Endothelial cell of umbilical vein (primary cell): ENCODE results near the gene AK9. TPM values are rescaled to one million over a fixed set of nuclear protein-coding genes. Genes with fewer than 3 reads are reported as not detected.

Experiments used
- BruUV-seq: library from RNA; stranded (reverse); fragments of 400-500 nt; replicated peaks from 2 replicates; lab custom pipeline; 2021; lab: Mats Ljungman, UMichigan
- CTCF ChIA-PET: fragments of 300-600, 350-600 bp; sonication (Branson Sonifier 250); formaldehyde crosslinking; loops from one replicate; lab custom pipeline; 2021; ENCODE audit warnings: antibody characterized with exemption, inconsistent platforms; lab: Charles Lee
- POLR2A ChIA-PET: fragments of 300-600, 350-600 bp; sonication (Branson Sonifier 250); formaldehyde crosslinking; loops from one replicate; lab custom pipeline; 2021; ENCODE audit warnings: antibody characterized with exemption, inconsistent platforms; lab: Charles Lee
- DNase-seq: peaks from one replicate; pipeline ENCODE4 v3.0.0-alpha.2; 2011; ENCODE audit warnings: low read depth, low spot score
- FAIRE-seq: peaks from 2 replicates; lab custom pipeline; 2011; peaks lifted over from hg19 to GRCh38; lab: Jason Lieb, UNC
- H2AFZ ChIP-seq: 2 replicates; pipeline ENCODE4 v1.6.0; 2012; ENCODE audit warnings: low read depth, low read length, control low read depth, inconsistent platforms
- H3K27ac ChIP-seq: 2 replicates; pipeline ENCODE4 v1.5.1; 2011; ENCODE audit warnings: low read depth, mild to moderate bottlenecking, control low read depth, low read length, moderate library complexity; ENCODE audit not compliant: insufficient read depth
- H3K27me3 ChIP-seq, 2 experiments: 2 replicates each; pipeline versions ENCODE4 v1.6.0 to v1.6.1; 2011; ENCODE audit warnings: low read length in 2 of 2, mixed read lengths in 1 of 2; ENCODE audit not compliant: control insufficient read depth in 2 of 2, insufficient read depth in 2 of 2
- H3K36me3 ChIP-seq, 2 experiments: 2 replicates in 1 of 2; 3 replicates in 1 of 2; pipeline ENCODE4 v1.5.1; 2011; ENCODE audit warnings: low read length in 2 of 2, mild to moderate bottlenecking in 1 of 2, moderate library complexity in 1 of 2; ENCODE audit not compliant: control insufficient read depth in 2 of 2, insufficient read depth in 2 of 2; ENCODE audit errors: extremely low read depth in 1 of 2
- H3K4me1 ChIP-seq: 3 replicates; pipeline ENCODE4 v1.5.1; 2011; ENCODE audit warnings: mild to moderate bottlenecking, low read length; ENCODE audit not compliant: control insufficient read depth, insufficient read depth; ENCODE audit errors: extremely low read depth
- H3K4me2 ChIP-seq: 2 replicates; pipeline ENCODE4 v1.6.1; 2011; ENCODE audit warnings: low read length, control low read depth, mixed read lengths; ENCODE audit not compliant: insufficient read depth
- H3K4me3 ChIP-seq, 3 experiments: fragments of 200-600 bp in 1 of 3; sonication (generic), shearing (Covaris generic) in 1 of 3; replicated peaks in 1 of 3; 2 replicates each; pipeline ENCODE4 v1.5.1; 2011 to 2016; ENCODE audit warnings: control low read depth in 3 of 3, low read length in 3 of 3, mild to moderate bottlenecking in 2 of 3, inconsistent platforms in 1 of 3, low read depth in 1 of 3, moderate library complexity in 1 of 3; ENCODE audit not compliant: insufficient read depth in 1 of 3
- H3K79me2 ChIP-seq: 2 replicates; pipeline ENCODE4 v1.6.0; 2012; ENCODE audit warnings: low read length, inconsistent platforms; ENCODE audit not compliant: control insufficient read depth, insufficient read depth
- H3K9ac ChIP-seq: replicated peaks from 2 replicates; pipeline ENCODE3; 2011; ENCODE audit warnings: low read length, control low read depth; ENCODE audit not compliant: insufficient read depth; ENCODE audit errors: extremely low read depth
- H3K9me1 ChIP-seq: replicated peaks from 3 replicates; pipeline ENCODE4 v1.6.0; 2011; ENCODE audit warnings: mild to moderate bottlenecking, low read length; ENCODE audit not compliant: control insufficient read depth, insufficient read depth; ENCODE audit errors: extremely low read depth
- H3K9me3 ChIP-seq: replicated peaks from 2 replicates; pipeline ENCODE4 v1.5.1; 2012; ENCODE audit warnings: low read length, inconsistent platforms; ENCODE audit not compliant: control insufficient read depth, insufficient read depth
- H4K20me1 ChIP-seq: replicated peaks from 2 replicates; pipeline ENCODE3; 2011; ENCODE audit warnings: mild to moderate bottlenecking, low read length; ENCODE audit not compliant: control insufficient read depth, insufficient read depth; ENCODE audit errors: extremely low read depth
- CTCF ChIP-seq, 2 donors: IDR thresholded peaks; 1 replicate in 1 of 2; 2 replicates in 1 of 2; pipeline ENCODE4 v1.5.1; 2011; ENCODE audit warnings: low read length in 2 of 2, mild to moderate bottlenecking in 2 of 2, moderate library complexity in 2 of 2, control low read depth in 1 of 2, inconsistent platforms in 1 of 2, low read depth in 1 of 2; ENCODE audit not compliant: insufficient read depth in 1 of 2; ENCODE audit errors: extremely low read depth in 1 of 2
- EZH2 ChIP-seq: IDR thresholded peaks from 2 replicates; pipeline ENCODE4 v1.6.1; 2012; ENCODE audit warnings: borderline replicate concordance, low read depth, mild to moderate bottlenecking, moderate library complexity, low read length, inconsistent platforms; ENCODE audit not compliant: severe bottlenecking
- FOS ChIP-seq: IDR thresholded peaks from 2 replicates; pipeline ENCODE4 v1.6.1; 2011; ENCODE audit warnings: mild to moderate bottlenecking, low read length, moderate library complexity, borderline replicate concordance; ENCODE audit not compliant: insufficient read depth
- JUN ChIP-seq: IDR thresholded peaks from 2 replicates; pipeline ENCODE4 v1.6.1; 2011; ENCODE audit warnings: borderline replicate concordance, low read depth; ENCODE audit not compliant: insufficient read length, insufficient read depth
- MAX ChIP-seq: IDR thresholded peaks from 2 replicates; pipeline ENCODE4 v1.6.1; 2011; ENCODE audit not compliant: insufficient read depth, insufficient read length
- POLR2A ChIP-seq: IDR thresholded peaks from 2 replicates; pipeline ENCODE4 v1.6.1; 2012; ENCODE audit warnings: low read depth, mild to moderate bottlenecking, control low read depth, low read length
- POLR2AphosphoS5 ChIP-seq: IDR thresholded peaks from 2 replicates; pipeline ENCODE4 v1.6.1; 2012; ENCODE audit warnings: low read depth, mild to moderate bottlenecking, control low read depth, low read length, moderate library complexity; ENCODE audit not compliant: insufficient read depth
- dilution Hi-C: fragments of 300-500 bp; cut with MboI; formaldehyde crosslinking; loops from one replicate; pipeline ENCODE4 v1.15.0; 2019; ENCODE audit warnings: low sequenced_read_pairs; ENCODE audit not compliant: extremely low pct_ligation_motif_present
- intact Hi-C: fragments of 100-400 bp; cut with micrococcal nuclease; formaldehyde crosslinking; loops from one replicate; pipeline ENCODE4 v1.10.0; 2022
- polyA plus RNA-seq, 4 experiments: library from polyadenylated mRNA; depleted of rRNA in 3 of 4; stranded (reverse) in 3 of 4; unstranded in 1 of 4; fragments of >200 nt; gene quantifications; 2 replicates each; pipeline versions ENCODE4 v1.2.1 to v1.2.3, GENCODE V29; 2011 to 2012; ENCODE audit warnings: missing spikeins in 1 of 4
- total RNA-seq: library from RNA; stranded (reverse); gene quantifications from 2 replicates; pipeline ENCODE4 v1.2.3, GENCODE V29; 2021

Gene AK9
- total and polyA plus RNA-seq, 2 donors (not counting 3 experiments of a cell fraction or from before 2014, with no cell fraction given), result 1.4 to 3.2 TPM

- DNase-seq, result no peak
- no peaks in the 10 kb centered on the region for H3K9me1 ChIP-seq
- H3K9ac ChIP-seq, result no peak overlapping the region
- intact Hi-C loops, result no loop called here
- H3K9me3 ChIP-seq, result no peaks in the 10 kb centered on the region
- H3K4me2 ChIP-seq, result no peak overlapping the region
- BruUV-seq, result no TSS peak
- peaks cover 53% of the 10 kb centered on the region for H3K79me2 ChIP-seq
- CTCF ChIA-PET, result interaction anchor here (1.5 kb wide), 1 partner anchor 14 kb away, joined by 3 read pairs; no protein-coding TSS in a partner anchor
- no peak overlapping the region for H3K27ac ChIP-seq
- TF ChIP-seq MAX (no peak), EZH2 (no peak), CTCF (IDR thresholded peaks at IDR 0.05; ENCODE audit: extremely low read depth in 1 of 2, insufficient read depth in 1 of 2, low read depth in 1 of 2, low read length in 2 of 2) (no peak), JUN (no peak), POLR2AphosphoS5 (no peak), POLR2A (no peak), FOS (no peak)
- no peak overlapping the region for H2AFZ ChIP-seq
- dilution Hi-C loops, result no loop called here
- H3K36me3 ChIP-seq, result peaks cover 6 to 12% of the 10 kb centered on the region in 2 experiments
- H3K4me1 ChIP-seq, result peaks cover 24% of the 10 kb centered on the region
- FAIRE-seq, result no peak
- no peaks in the 10 kb centered on the region for H4K20me1 ChIP-seq
- H3K4me3 ChIP-seq, result no peak overlapping the region
- POLR2A ChIA-PET, result no interaction called here
- no peaks in the 10 kb centered on the region for H3K27me3 ChIP-seq
Measured at GRCh38 chr6:109477725-109478124, 213.3 kb downstream of the AK9 start.
